ENCODE measurements around the gene SNAP47. TPM values are rescaled to one million over a fixed set of nuclear protein-coding genes. Genes with fewer than 3 reads are reported as not detected.

The SNAP47 gene
- total RNA-seq, 1 experiment from 2014 or later: 123 TPM

DNA sequence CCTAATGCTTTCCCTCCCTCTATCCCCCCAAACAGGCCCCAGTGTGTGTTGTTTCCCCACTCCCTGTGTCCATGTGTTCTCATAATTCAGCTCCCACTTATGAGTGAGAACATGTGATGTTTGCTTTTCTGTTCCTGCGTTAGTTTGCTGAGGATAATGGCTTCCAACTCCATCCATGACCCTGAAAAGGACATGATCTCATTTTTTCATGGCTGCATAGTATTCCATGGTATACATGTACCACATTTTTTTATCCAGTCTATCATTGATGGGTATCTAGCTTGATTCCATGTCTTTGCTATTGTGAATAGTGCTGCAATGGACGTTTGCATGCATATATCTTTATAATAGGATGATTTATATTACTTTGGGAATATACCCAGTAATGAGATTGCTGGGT, 89.0 kb downstream of the SNAP47 start:
- no peak for DNase-seq
- Histone ChIP-seq H3K4me3 (ENCODE audit: insufficient read depth, low read depth, low read length) (no peak overlapping the region), H3K27me3 (ENCODE audit: control insufficient read depth, insufficient read depth, low read length) (no peaks in the 10 kb centered on the region), H3K36me3 (replicated peaks; ENCODE audit: control insufficient read depth, insufficient read depth, low read length) (no peaks in the 10 kb centered on the region)

GRCh38 chr1:227828786-227829185, 93.6 kb downstream of the SNAP47 start:
- H3K36me3 ChIP-seq (replicated peaks; ENCODE audit: control insufficient read depth, insufficient read depth, low read length): no peaks in the 10 kb centered on the region

More at GRCh38 chr1:227828786-227829185, 93.6 kb downstream of the SNAP47 start:
- DNase-seq: no peak
- Histone ChIP-seq H3K27me3 (ENCODE audit: control insufficient read depth, insufficient read depth, low read length) (no peaks in the 10 kb centered on the region), H3K4me3 (ENCODE audit: insufficient read depth, low read depth, low read length) (no peak overlapping the region)

Other genes with a start within 250 kb of the SNAP47 start
- 21.9 and 37.8 TPM in 2 replicates for gene ZNF678, start 171.9 kb upstream of the SNAP47 start, total RNA-seq (2014; rRNA removed; shearing (Covaris generic))
- gene JMJD4, start 133 bp upstream of the SNAP47 start, total RNA-seq (2014; rRNA removed; shearing (Covaris generic)): 45.3 and 54.4 TPM in 2 replicates
- not detected in 2 replicates for gene PRSS38, start 80.2 kb downstream of the SNAP47 start, total RNA-seq (2014; rRNA removed; shearing (Covaris generic))
- 3.2 and 4.0 TPM in 2 replicates for gene WNT9A, start 212.5 kb downstream of the SNAP47 start, total RNA-seq (2014; rRNA removed; shearing (Covaris generic))